ENCODE results near the gene ATM.

GRCh38 chr11:108286370-108286769, 63.5 kb downstream of the ATM start:
- TF ChIP-seq, protein P1, sequence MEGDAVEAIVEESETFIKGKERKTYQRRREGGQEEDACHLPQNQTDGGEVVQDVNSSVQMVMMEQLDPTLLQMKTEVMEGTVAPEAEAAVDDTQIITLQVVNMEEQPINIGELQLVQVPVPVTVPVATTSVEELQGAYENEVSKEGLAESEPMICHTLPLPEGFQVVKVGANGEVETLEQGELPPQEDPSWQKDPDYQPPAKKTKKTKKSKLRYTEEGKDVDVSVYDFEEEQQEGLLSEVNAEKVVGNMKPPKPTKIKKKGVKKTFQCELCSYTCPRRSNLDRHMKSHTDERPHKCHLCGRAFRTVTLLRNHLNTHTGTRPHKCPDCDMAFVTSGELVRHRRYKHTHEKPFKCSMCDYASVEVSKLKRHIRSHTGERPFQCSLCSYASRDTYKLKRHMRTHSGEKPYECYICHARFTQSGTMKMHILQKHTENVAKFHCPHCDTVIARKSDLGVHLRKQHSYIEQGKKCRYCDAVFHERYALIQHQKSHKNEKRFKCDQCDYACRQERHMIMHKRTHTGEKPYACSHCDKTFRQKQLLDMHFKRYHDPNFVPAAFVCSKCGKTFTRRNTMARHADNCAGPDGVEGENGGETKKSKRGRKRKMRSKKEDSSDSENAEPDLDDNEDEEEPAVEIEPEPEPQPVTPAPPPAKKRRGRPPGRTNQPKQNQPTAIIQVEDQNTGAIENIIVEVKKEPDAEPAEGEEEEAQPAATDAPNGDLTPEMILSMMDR (IDR thresholded peaks at IDR 0.05) = no peak
- TF ChIP-seq POLR2A (IDR thresholded peaks at IDR 0.05) (no peak), EP300 (IDR thresholded peaks at IDR 0.05) (no peak)
